Stomach (tissue), 9 donors: ENCODE data around the gene SEMA3A. TPM values are rescaled to one million over a fixed set of nuclear protein-coding genes. Genes with fewer than 3 reads are reported as not detected.
"Not testable (repeated sequence)": the region's sequence is repeated elsewhere in the genome, so short reads cannot be mapped to it uniquely, and the experiment has no call there.

Experiments used
- DNase-seq, 2 donors: peaks; one replicate each; pipeline versions ENCODE4 v3.0.0 to v3.0.0-alpha.2; 2013 to 2019
- H3K27ac ChIP-seq, 5 donors: fragments of 200-600 bp in 4 of 5; sonication (generic) in 4 of 5; one replicate each; pipeline ENCODE4 v1.5.1; 2013 to 2019; ENCODE audit warnings: mild to moderate bottlenecking in 1 of 5, moderate library complexity in 1 of 5
- H3K27me3 ChIP-seq, 3 donors: fragments of 200-600 bp; sonication (generic); one replicate each; pipeline ENCODE4 v1.5.1; 2017 to 2019; ENCODE audit warnings: mixed run types in 1 of 3
- H3K36me3 ChIP-seq, 4 donors: fragments of 200-600 bp; sonication (generic); 1 replicate in 3 of 4; 2 replicates in 1 of 4; pipeline ENCODE4 v1.5.1; 2016 to 2019
- H3K4me1 ChIP-seq, 4 donors: fragments of 200-600 bp; sonication (generic); one replicate each; pipeline ENCODE4 v1.5.1; 2016 to 2019
- H3K4me3 ChIP-seq, 4 donors: fragments of 200-600 bp; sonication (generic) in 3 of 4; one replicate each; pipeline ENCODE4 v1.5.1; 2016 to 2019; ENCODE audit warnings: mild to moderate bottlenecking in 1 of 4
- H3K9me3 ChIP-seq, 4 donors: fragments of 200-600 bp; sonication (generic); one replicate each; pipeline ENCODE4 v1.5.1; 2016 to 2019
- EP300 ChIP-seq: sonication (generic); formaldehyde crosslinking; IDR thresholded peaks from one replicate; pipeline ENCODE4 v1.6.1; 2017; ENCODE audit warnings: antibody characterized with exemption
- POLR2A ChIP-seq, 4 donors: fragments of 450-650 bp; IDR thresholded peaks; one replicate each; pipeline ENCODE4 v1.6.1; 2016; ENCODE audit warnings: antibody characterized with exemption in 4 of 4, control low read depth in 2 of 4, mild to moderate bottlenecking in 1 of 4, moderate library complexity in 1 of 4
- POLR2AphosphoS5 ChIP-seq, 3 donors: sonication (generic); formaldehyde crosslinking; IDR thresholded peaks; one replicate each; pipeline ENCODE4 v1.6.1; 2016; ENCODE audit warnings: antibody characterized with exemption in 3 of 3
- WGBS, 5 donors: extraction: QIAGEN DNeasy Blood & Tissue Kit in 3 of 5; methylation state at CpG; one replicate each; pipeline versions ENCODE4 v1.1.5 to v1.1.7; 2013 to 2018; 5-methylcytosine and 5-hydroxymethylcytosine counted together
- intact Hi-C: fragments of 100-400 bp; cut with DNase I; formaldehyde crosslinking; loops from one replicate; pipeline ENCODE4 v1.15.1; 2023; ENCODE audit warnings: low total_unique reads
- polyA plus RNA-seq, 3 donors: library from polyadenylated mRNA; stranded (reverse); fragments of 200-250 nt; gene quantifications; one replicate each; pipeline ENCODE4 v1.2.3, GENCODE V29; 2013
- total RNA-seq, 5 donors: library from RNA; depleted of rRNA; stranded (reverse); fragments of >200 nt; gene quantifications; one replicate each; pipeline versions ENCODE4 v1.1.0 to v1.2.3, GENCODE V29; 2014 to 2016
- TF ChIP-seq, protein P1 (sequence below), 7 experiments: fragments of 450-650 bp in 4 of 7; fragments of 200-600 bp in 3 of 7; sonication (generic) in 3 of 7; IDR thresholded peaks; one replicate each; pipeline ENCODE4 v1.5.1; 2016 to 2019; ENCODE audit warnings: antibody characterized with exemption in 7 of 7, control low read depth in 2 of 7, mild to moderate bottlenecking in 1 of 7
- donor health status: healthy with polysubstance abuse.
- donor health status: Bipolar disorder and iron deficiency.
- donor health status: healthy.

Gene SEMA3A
- total and polyA plus RNA-seq, 8 donors = 0.31 to 34.8 (median 2.8) TPM

DNA sequence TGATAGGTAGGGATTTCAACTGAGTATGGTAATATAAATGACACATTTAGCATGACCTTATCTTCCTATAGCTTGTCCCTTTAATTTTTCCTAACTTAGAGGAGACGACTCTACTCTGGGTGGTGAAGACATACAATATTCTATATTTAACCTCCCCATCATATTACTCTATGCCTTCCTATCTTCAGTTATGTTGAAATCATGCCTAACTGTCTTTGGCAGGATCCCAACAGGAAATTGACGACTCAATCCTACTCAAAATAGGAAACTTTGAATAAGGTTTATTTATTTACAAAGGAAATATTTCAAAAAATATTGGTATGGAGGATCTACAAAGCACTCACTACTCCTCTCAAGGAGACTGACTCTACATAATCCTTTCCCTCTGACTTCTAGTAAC lies 24.1 kb upstream of the SEMA3A start:
- intact Hi-C loops = no loop called here
- H3K9me3 ChIP-seq = no peaks in the 10 kb centered on the region
- TF ChIP-seq EP300 (no peak), POLR2AphosphoS5 (IDR thresholded peaks at IDR 0.05) (no peak), POLR2A (IDR thresholded peaks at IDR 0.05) (no peak)
- TF ChIP-seq, protein P1, sequence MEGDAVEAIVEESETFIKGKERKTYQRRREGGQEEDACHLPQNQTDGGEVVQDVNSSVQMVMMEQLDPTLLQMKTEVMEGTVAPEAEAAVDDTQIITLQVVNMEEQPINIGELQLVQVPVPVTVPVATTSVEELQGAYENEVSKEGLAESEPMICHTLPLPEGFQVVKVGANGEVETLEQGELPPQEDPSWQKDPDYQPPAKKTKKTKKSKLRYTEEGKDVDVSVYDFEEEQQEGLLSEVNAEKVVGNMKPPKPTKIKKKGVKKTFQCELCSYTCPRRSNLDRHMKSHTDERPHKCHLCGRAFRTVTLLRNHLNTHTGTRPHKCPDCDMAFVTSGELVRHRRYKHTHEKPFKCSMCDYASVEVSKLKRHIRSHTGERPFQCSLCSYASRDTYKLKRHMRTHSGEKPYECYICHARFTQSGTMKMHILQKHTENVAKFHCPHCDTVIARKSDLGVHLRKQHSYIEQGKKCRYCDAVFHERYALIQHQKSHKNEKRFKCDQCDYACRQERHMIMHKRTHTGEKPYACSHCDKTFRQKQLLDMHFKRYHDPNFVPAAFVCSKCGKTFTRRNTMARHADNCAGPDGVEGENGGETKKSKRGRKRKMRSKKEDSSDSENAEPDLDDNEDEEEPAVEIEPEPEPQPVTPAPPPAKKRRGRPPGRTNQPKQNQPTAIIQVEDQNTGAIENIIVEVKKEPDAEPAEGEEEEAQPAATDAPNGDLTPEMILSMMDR (IDR thresholded peaks at IDR 0.05) = no peak
- H3K4me3 ChIP-seq = no peak overlapping the region
- no peak overlapping the region for H3K27ac ChIP-seq
- H3K4me1 ChIP-seq = no peaks in the 10 kb centered on the region
- DNase-seq = no peak
- 19 to 36% (median 36%) methylated on average over 2 of the region's 2 CpGs for WGBS, 5 donors
- no peaks in the 10 kb centered on the region for H3K36me3 ChIP-seq
- no peaks in the 10 kb centered on the region for H3K27me3 ChIP-seq

GRCh38 chr7:84216472-84216871 lies 21.9 kb upstream of the SEMA3A start:
- 35 to 76% (median 67%) methylated on average over 1 of the region's 1 CpG for WGBS, 5 donors
- intact Hi-C loops = no loop called here

GRCh38 chr7:84214757-84215156 lies 20.2 kb upstream of the SEMA3A start:
- 90 to 95% (median 91%) methylated on average over 6 of the region's 6 CpGs for WGBS, 5 donors
- H3K9me3 ChIP-seq, H3K4me1 ChIP-seq, H3K27me3 ChIP-seq, intact Hi-C loops, H3K27ac ChIP-seq, H3K36me3 ChIP-seq, DNase-seq, H3K4me3 ChIP-seq: not testable (repeated sequence)

More at GRCh38 chr7:84216472-84216871, 21.9 kb upstream of the SEMA3A start:
- DNase-seq = no peak
- no peaks in the 10 kb centered on the region for H3K4me1 ChIP-seq
- no peaks in the 10 kb centered on the region for H3K27me3 ChIP-seq
- no peak overlapping the region for H3K4me3 ChIP-seq
- TF ChIP-seq EP300 = no peak
- TF ChIP-seq POLR2A (IDR thresholded peaks at IDR 0.05) = no peak
- TF ChIP-seq, protein P1 (IDR thresholded peaks at IDR 0.05) = no peak
- TF ChIP-seq POLR2AphosphoS5 (IDR thresholded peaks at IDR 0.05) = no peak
- H3K9me3 ChIP-seq = no peaks in the 10 kb centered on the region
- no peak overlapping the region for H3K27ac ChIP-seq
- no peaks in the 10 kb centered on the region for H3K36me3 ChIP-seq

- Histone ChIP-seq H3K27ac (no peak overlapping the region), H3K9me3 (no peaks in the 10 kb centered on the region), H3K36me3 (no peaks in the 10 kb centered on the region), H3K4me1 (no peaks in the 10 kb centered on the region), H3K4me3 (no peak overlapping the region), H3K27me3 (no peaks in the 10 kb centered on the region)
- intact Hi-C loops = no loop called here
- no peak for TF ChIP-seq POLR2A (IDR thresholded peaks at IDR 0.05)
- TF ChIP-seq, protein P1 (IDR thresholded peaks at IDR 0.05) = no peak
- no peak for TF ChIP-seq EP300
- TF ChIP-seq POLR2AphosphoS5 (IDR thresholded peaks at IDR 0.05) = no peak
- DNase-seq = no peak
- WGBS, 5 donors = 92 to 95% (median 94%) methylated on average over 3 of the region's 3 CpGs
These were observed 15.7 kb upstream of the SEMA3A start for GRCh38 chr7:84210301-84210700.

GRCh38 chr7:84209006-84209405 lies 14.4 kb upstream of the SEMA3A start:
- Histone ChIP-seq H3K36me3 (no peaks in the 10 kb centered on the region), H3K9me3 (no peaks in the 10 kb centered on the region), H3K4me1 (peaks cover 0 to 4% (median 0%) of the 10 kb centered on the region in 4 donors), H3K27me3 (no peaks in the 10 kb centered on the region), H3K27ac (no peak overlapping the region), H3K4me3 (no peak overlapping the region)
- 58 to 81% (median 77%) methylated on average over 1 of the region's 1 CpG for WGBS, 5 donors
- TF ChIP-seq EP300 (no peak), POLR2AphosphoS5 (IDR thresholded peaks at IDR 0.05) (no peak), POLR2A (IDR thresholded peaks at IDR 0.05) (no peak)
- TF ChIP-seq, protein P1 (IDR thresholded peaks at IDR 0.05) = no peak
- DNase-seq = no peak
- intact Hi-C loops = no loop called here
